HL-60 (cell line): ENCODE data around the gene MIER1.

ENCODE experiments used
- POLR2AphosphoS5 ChIP-seq: IDR thresholded peaks from 2 replicates; pipeline ENCODE4 v1.6.1; 2012; ENCODE audit warnings: low read depth
- SPI1 ChIP-seq: IDR thresholded peaks from 2 replicates; pipeline ENCODE4 v1.6.1; 2012; ENCODE audit warnings: low read depth, mild to moderate bottlenecking, borderline replicate concordance
- TF ChIP-seq, protein P1 (sequence below): IDR thresholded peaks from 2 replicates; pipeline ENCODE4 v1.6.1; 2012; ENCODE audit warnings: low read depth; ENCODE audit not compliant: insufficient replicate concordance
- TF ChIP-seq, protein P2 (sequence below): IDR thresholded peaks from one replicate; pipeline ENCODE4 v1.5.1; 2011; ENCODE audit warnings: low read length, control low read depth, inconsistent platforms; ENCODE audit not compliant: insufficient read depth

DNA sequence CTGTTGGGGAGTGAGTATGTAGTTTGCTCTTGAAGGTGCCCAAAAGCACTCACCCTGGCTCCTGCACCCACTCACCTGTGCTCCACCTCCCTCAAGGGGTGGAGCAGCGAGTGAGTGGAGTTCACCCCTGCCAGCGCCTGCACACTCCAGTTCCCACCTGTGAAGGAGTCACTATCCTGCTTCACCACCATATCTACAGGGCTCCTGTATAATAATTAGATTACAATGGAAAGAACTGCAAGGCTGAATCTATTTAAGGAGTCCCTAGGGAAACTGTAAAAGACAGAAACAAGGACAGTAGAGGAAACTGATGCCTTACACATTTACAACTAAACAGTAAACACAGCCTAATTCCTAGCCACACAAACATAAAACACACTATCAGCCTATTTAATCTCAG is 4.2 kb upstream of the MIER1 start:
- TF ChIP-seq, protein P1, sequence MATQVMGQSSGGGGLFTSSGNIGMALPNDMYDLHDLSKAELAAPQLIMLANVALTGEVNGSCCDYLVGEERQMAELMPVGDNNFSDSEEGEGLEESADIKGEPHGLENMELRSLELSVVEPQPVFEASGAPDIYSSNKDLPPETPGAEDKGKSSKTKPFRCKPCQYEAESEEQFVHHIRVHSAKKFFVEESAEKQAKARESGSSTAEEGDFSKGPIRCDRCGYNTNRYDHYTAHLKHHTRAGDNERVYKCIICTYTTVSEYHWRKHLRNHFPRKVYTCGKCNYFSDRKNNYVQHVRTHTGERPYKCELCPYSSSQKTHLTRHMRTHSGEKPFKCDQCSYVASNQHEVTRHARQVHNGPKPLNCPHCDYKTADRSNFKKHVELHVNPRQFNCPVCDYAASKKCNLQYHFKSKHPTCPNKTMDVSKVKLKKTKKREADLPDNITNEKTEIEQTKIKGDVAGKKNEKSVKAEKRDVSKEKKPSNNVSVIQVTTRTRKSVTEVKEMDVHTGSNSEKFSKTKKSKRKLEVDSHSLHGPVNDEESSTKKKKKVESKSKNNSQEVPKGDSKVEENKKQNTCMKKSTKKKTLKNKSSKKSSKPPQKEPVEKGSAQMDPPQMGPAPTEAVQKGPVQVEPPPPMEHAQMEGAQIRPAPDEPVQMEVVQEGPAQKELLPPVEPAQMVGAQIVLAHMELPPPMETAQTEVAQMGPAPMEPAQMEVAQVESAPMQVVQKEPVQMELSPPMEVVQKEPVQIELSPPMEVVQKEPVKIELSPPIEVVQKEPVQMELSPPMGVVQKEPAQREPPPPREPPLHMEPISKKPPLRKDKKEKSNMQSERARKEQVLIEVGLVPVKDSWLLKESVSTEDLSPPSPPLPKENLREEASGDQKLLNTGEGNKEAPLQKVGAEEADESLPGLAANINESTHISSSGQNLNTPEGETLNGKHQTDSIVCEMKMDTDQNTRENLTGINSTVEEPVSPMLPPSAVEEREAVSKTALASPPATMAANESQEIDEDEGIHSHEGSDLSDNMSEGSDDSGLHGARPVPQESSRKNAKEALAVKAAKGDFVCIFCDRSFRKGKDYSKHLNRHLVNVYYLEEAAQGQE: no peak
- TF ChIP-seq, protein P2, sequence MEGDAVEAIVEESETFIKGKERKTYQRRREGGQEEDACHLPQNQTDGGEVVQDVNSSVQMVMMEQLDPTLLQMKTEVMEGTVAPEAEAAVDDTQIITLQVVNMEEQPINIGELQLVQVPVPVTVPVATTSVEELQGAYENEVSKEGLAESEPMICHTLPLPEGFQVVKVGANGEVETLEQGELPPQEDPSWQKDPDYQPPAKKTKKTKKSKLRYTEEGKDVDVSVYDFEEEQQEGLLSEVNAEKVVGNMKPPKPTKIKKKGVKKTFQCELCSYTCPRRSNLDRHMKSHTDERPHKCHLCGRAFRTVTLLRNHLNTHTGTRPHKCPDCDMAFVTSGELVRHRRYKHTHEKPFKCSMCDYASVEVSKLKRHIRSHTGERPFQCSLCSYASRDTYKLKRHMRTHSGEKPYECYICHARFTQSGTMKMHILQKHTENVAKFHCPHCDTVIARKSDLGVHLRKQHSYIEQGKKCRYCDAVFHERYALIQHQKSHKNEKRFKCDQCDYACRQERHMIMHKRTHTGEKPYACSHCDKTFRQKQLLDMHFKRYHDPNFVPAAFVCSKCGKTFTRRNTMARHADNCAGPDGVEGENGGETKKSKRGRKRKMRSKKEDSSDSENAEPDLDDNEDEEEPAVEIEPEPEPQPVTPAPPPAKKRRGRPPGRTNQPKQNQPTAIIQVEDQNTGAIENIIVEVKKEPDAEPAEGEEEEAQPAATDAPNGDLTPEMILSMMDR: no peak
- TF ChIP-seq POLR2AphosphoS5 (no peak), SPI1 (no peak)
